Right lobe of liver (tissue), 4 donors: ENCODE results near the gene ANO2.

Source experiments
- CTCF ChIP-seq, 4 donors: fragments of 200-600 bp in 3 of 4; fragments of 450-650 bp in 1 of 4; IDR thresholded peaks; one replicate each; pipeline versions ENCODE4 v1.5.1 to v1.8.0; 2016 to 2022; ENCODE audit warnings: antibody characterized with exemption in 4 of 4, mild to moderate bottlenecking in 2 of 4
- POLR2A ChIP-seq: fragments of 450-650 bp; IDR thresholded peaks from one replicate; pipeline ENCODE4 v1.6.1; 2017; ENCODE audit warnings: antibody characterized with exemption, mild to moderate bottlenecking
- donor health status: DM: no; HTN: no; CAD: no.
- donor health status: DM: no; HTN: no; CAD: no.
- donor health status: DM: no; HTN: yes; CAD: no.

- no peak for TF ChIP-seq CTCF (IDR thresholded peaks at IDR 0.05)
- no peak for TF ChIP-seq POLR2A
Measured at GRCh38 chr12:5912437-5913334, 32.4 kb downstream of the ANO2 start.
